Germinal center (tissue), 1 donor: ENCODE data around the gene STAT3.
"Not testable (repeated sequence)": the region's sequence is repeated elsewhere in the genome, so short reads cannot be mapped to it uniquely, and the experiment has no call there.

Experiments
- DNase-seq: peaks from one replicate; pipeline ENCODE4 v3.0.0; 2012; ENCODE audit warnings: mixed read lengths, low spot score

Gene STAT3

GRCh38 chr17:42388381-42389134 lies at the start of gene STAT3:
Gene STAT3 (minus strand): TSS chr17:42388442. CDS start chr17:42348516, 39,926 bp downstream.
- DNase-seq = peak; percentile 98

GRCh38 chr17:42436391-42436790 lies 48.1 kb upstream of the STAT3 start:
- DNase-seq = no peak

DNA sequence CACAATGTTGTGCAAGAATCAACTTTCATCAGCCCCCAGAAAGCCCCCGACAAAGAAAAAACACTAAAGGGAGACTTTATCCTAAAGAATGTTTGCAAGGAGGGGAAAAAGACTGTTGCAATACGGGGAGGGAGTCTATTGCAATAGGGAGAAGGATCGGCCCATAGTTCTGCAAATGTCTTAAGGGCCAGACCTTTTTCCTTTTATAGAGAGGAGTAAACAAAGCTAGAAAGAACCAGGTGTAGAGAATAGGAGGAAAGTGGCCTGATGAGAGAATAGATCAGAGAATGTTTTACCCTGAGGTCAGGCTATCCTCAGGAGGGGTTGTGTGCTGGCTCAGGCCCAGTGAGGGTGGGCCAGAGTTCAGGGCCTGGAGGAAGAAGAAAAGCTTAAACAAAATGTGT lies 43.5 kb upstream of the STAT3 start:
- no peak for DNase-seq

- DNase-seq = no peak
Observed at GRCh38 chr17:42429726-42430447, 41.6 kb upstream of the STAT3 start.

GRCh38 chr17:42428141-42428944 lies 40.1 kb upstream of the STAT3 start:
- peak; percentile 49 for DNase-seq

DNA sequence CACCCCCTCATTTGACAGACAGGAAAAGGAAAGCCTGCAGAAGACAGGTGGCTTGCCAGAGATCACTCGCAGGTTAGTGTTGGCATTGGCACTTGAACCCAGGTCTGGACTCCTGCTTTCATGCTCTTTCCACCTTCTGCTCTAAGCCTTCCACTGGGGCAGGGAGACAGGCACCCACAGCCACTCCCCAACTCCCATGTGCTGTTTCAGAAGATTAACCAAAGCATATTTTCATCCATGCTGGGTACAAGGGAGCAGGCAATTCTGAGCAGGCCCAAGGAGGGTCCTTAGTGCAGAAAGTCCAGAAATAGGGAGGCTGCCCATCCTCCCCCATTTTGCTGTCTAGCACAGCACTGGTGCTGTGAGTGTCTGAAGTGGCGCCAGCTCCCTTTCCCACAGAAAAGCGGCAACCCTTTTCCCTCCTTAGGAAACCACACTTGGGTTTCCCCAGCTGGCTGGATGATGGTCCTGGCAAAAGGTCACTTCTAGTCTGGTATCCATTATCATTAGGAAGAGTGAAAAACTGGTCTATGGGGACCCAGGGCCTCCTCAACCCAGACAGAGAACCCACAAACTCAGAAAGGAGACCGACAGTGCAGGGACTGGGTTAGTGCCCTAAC lies 36.9 kb upstream of the STAT3 start:
- DNase-seq = no peak

GRCh38 chr17:42423766-42424165 lies 35.5 kb upstream of the STAT3 start:
- DNase-seq = no peak

DNA sequence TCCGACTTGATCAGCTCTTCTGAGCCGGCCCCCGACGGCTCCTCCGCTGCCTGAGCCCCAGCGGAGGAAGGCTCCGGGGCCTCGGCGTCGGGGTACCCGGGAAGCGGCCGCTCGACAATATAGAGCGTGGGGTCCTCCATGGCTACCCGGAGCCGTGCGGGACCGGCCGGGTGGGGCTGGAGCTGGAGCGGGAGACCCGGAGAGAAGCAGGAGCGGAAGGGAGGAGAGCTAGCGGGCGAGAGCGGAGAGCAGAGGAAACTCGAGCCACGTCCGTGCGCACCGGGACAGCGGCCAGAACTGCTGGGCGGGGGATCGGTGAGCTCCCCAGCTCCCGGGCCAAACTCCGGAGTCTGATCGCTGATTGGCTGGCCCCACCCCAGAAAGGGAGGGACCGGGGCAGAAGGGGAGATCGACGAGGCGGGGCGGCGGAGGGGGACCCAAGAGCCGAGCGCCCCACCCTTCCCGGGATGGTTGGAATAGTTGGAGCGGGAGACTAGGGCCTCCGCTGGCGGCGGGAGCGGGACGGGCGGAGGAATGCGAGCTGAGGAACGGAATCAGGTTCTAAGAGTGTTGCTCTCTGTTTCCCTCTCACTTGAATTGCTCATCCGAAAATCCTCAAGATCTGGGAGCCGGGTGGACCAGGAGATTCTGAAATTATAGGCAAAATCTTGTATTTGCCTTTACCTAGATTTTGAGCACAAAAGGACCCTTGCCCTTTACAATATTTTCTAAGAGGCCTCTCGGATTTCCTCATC lies 34.9 kb upstream of the STAT3 start, which contains the start of gene CAVIN1:
CAVIN1 (minus strand) TSS at position 299 of the 755 bp plus-strand sequence; CDS start at position 140, 159 bp downstream.
- DNase-seq = peak; percentile 51

- no peak for DNase-seq
Observed at GRCh38 chr17:42422412-42422957, 34.2 kb upstream of the STAT3 start.

- DNase-seq = no peak
Observed at GRCh38 chr17:42421507-42422338, 33.5 kb upstream of the STAT3 start.

DNA sequence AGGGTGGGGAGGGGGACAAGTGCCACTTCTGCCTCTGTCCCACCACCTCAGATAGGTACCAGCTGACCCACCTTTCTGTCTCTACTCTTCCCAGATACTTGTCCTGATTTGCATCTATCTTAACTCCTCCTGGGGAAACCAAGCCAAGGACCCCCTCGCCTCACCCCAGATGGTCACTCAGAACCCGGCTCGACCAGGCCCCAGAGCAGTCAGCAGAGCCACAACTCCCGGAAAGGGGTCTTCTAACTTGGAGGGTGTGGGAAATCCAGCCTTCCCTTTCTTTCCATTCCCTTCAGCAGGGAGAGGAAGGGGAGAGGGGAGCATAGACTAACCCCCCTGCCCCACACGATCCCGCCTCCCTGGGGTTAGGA lies 32.9 kb upstream of the STAT3 start:
- no peak for DNase-seq

- not testable (repeated sequence) for DNase-seq
Observed at GRCh38 chr17:42417981-42418380, 29.7 kb upstream of the STAT3 start.

- DNase-seq = peak; percentile 53
Observed at GRCh38 chr17:42414704-42415409, 26.6 kb upstream of the STAT3 start.

- no peak for DNase-seq
Observed at GRCh38 chr17:42413464-42414040, 25.3 kb upstream of the STAT3 start.

GRCh38 chr17:42411905-42412679 lies 23.9 kb upstream of the STAT3 start:
- no peak for DNase-seq

- no peak for DNase-seq
Observed at GRCh38 chr17:42411361-42411760, 23.1 kb upstream of the STAT3 start.

DNA sequence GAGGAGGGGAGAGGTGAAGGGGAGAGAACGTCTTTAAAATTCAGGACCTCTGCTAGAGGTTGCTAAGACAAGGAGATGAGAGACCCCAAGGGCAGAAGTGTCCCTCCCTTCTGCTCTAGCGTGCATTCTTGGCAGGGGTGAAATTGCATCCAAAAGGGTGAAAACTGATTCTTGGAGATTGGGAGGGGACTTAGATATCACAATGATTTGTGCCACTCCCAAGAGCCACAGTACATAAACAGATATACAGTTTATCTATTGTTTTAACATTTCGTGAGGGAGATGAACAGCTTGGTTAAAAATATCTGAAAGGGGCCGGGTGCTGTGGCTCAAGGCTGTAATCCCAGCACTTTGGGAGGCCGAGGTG lies 22.1 kb upstream of the STAT3 start:
- DNase-seq = no peak
